Natural killer cell treated with Interleukin-12 subunit alpha and Interleukin-12 subunit beta and Interleukin-15 and Interleukin-18, amount 100 ng/mL, for 72 hours (primary cell): ENCODE measurements around the gene ADORA2A. TPM values are rescaled to one million over a fixed set of nuclear protein-coding genes. Genes with fewer than 3 reads are reported as not detected.

Experiments
- ATAC-seq, 2 donors: fragments of 150-1000 bp; cut with Tn5 transposase in 1 of 2; sonication (Bioruptor Pico), chemical (Tn5 transposase) in 1 of 2; 2 replicates each; pipeline ENCODE4 v1.10.0; 2021
- DNase-seq: peaks from one replicate; pipeline ENCODE4 v3.0.0; 2022; ENCODE audit warnings: low spot score
- H3K27ac Mint-ChIP-seq, 2 donors: 1 replicate in 1 of 2; 2 replicates in 1 of 2; pipeline ENCODE4 v1.8.0; 2022; ENCODE audit warnings: mixed read lengths in 2 of 2, mild to moderate bottlenecking in 1 of 2, moderate library complexity in 1 of 2
- H3K27me3 Mint-ChIP-seq, 2 donors: 1 replicate in 1 of 2; 2 replicates in 1 of 2; pipeline ENCODE4 v1.8.0; 2022; ENCODE audit warnings: mixed read lengths in 2 of 2
- H3K36me3 Mint-ChIP-seq: one replicate; pipeline ENCODE4 v1.8.0; 2022; ENCODE audit warnings: mixed read lengths
- H3K4me1 Mint-ChIP-seq, 2 donors: 1 replicate in 1 of 2; 2 replicates in 1 of 2; pipeline ENCODE4 v1.8.0; 2022; ENCODE audit warnings: low read depth in 2 of 2, mixed read lengths in 2 of 2, mild to moderate bottlenecking in 1 of 2
- H3K4me3 Mint-ChIP-seq: one replicate; pipeline ENCODE4 v1.8.0; 2022; ENCODE audit warnings: mixed read lengths
- H3K9me3 Mint-ChIP-seq: 2 replicates; pipeline ENCODE4 v1.8.0; 2022; ENCODE audit warnings: mixed read lengths
- total RNA-seq, 2 donors: library from RNA; stranded (reverse); gene quantifications; one replicate each; pipeline ENCODE4 v1.2.3, GENCODE V29; 2022

The ADORA2A gene
- total RNA-seq, 2 donors from 2014 or later: 29.0 to 81.6 TPM

GRCh38 chr22:24393848-24394247, 33.6 kb upstream of the ADORA2A start:
- peaks cover 6% of the 10 kb centered on the region for H3K36me3 Mint-ChIP-seq
- peak overlapping the region in 1 of 2 donors; percentile 47 for H3K27ac Mint-ChIP-seq
- no peak for ATAC-seq
- H3K4me3 Mint-ChIP-seq: no peak overlapping the region
- no peak for DNase-seq
- H3K27me3 Mint-ChIP-seq: no peaks in the 10 kb centered on the region
- H3K9me3 Mint-ChIP-seq: no peaks in the 10 kb centered on the region
- peaks cover 31 to 48% of the 10 kb centered on the region in 2 donors for H3K4me1 Mint-ChIP-seq

- Mint-ChIP-seq H3K36me3 (peaks cover 6% of the 10 kb centered on the region), H3K4me3 (no peak overlapping the region), H3K9me3 (no peaks in the 10 kb centered on the region), H3K4me1 (peaks cover 32 to 49% of the 10 kb centered on the region in 2 donors), H3K27ac (peak overlapping the region in 1 of 2 donors; percentile 47), H3K27me3 (no peaks in the 10 kb centered on the region)
- ATAC-seq (no peak), DNase-seq (no peak)
These were observed 33.1 kb upstream of the ADORA2A start for GRCh38 chr22:24394254-24394653.

- peak overlapping the region; percentile 53 for H3K4me3 Mint-ChIP-seq
- H3K27me3 Mint-ChIP-seq: no peaks in the 10 kb centered on the region
- H3K27ac Mint-ChIP-seq: peak overlapping the region; percentile 70 to 90
- no peak for DNase-seq
- H3K36me3 Mint-ChIP-seq: peaks cover 15% of the 10 kb centered on the region
- H3K9me3 Mint-ChIP-seq: no peaks in the 10 kb centered on the region
- peaks cover 49 to 55% of the 10 kb centered on the region in 2 donors for H3K4me1 Mint-ChIP-seq
- no peak for ATAC-seq
These were observed 29.0 kb upstream of the ADORA2A start for GRCh38 chr22:24398409-24398808.

GRCh38 chr22:24400034-24400725, 27.2 kb upstream of the ADORA2A start:
- Mint-ChIP-seq H3K36me3 (peaks cover 15% of the 10 kb centered on the region), H3K27me3 (no peaks in the 10 kb centered on the region)

GRCh38 chr22:24400726-24401596, 26.4 kb upstream of the ADORA2A start:
- ATAC-seq (no peak), DNase-seq (no peak)
- Mint-ChIP-seq H3K4me1 (peaks cover 63 to 66% of the 10 kb centered on the region in 2 donors), H3K27ac (peak overlapping the region; percentile 93 to 100), H3K27me3 (no peaks in the 10 kb centered on the region), H3K9me3 (no peaks in the 10 kb centered on the region), H3K36me3 (peaks cover 15% of the 10 kb centered on the region), H3K4me3 (peak overlapping the region; percentile 87)

More at GRCh38 chr22:24400034-24400725, 27.2 kb upstream of the ADORA2A start:
- Mint-ChIP-seq H3K4me3 (peak overlapping the region; percentile 87), H3K4me1 (peaks cover 60 to 65% of the 10 kb centered on the region in 2 donors), H3K27ac (peak overlapping the region; percentile 93 to 100), H3K9me3 (no peaks in the 10 kb centered on the region)
- DNase-seq: no peak
- peak in 1 of 2 donors; percentile 37 for ATAC-seq

GRCh38 chr22:24401931-24402367, 25.4 kb upstream of the ADORA2A start:
- H3K27me3 Mint-ChIP-seq: no peaks in the 10 kb centered on the region
- H3K4me3 Mint-ChIP-seq: peak overlapping the region; percentile 87
- DNase-seq (no peak), ATAC-seq (peak; percentile 7 to 10)
- no peaks in the 10 kb centered on the region for H3K9me3 Mint-ChIP-seq
- H3K36me3 Mint-ChIP-seq: peaks cover 15% of the 10 kb centered on the region
- peaks cover 69 to 73% of the 10 kb centered on the region in 2 donors for H3K4me1 Mint-ChIP-seq
- H3K27ac Mint-ChIP-seq: peak overlapping the region; percentile 93 to 100

GRCh38 chr22:24402460-24403192, 24.8 kb upstream of the ADORA2A start:
- H3K27ac Mint-ChIP-seq: peak overlapping the region; percentile 93 to 100
- H3K27me3 Mint-ChIP-seq: no peaks in the 10 kb centered on the region
- H3K36me3 Mint-ChIP-seq: peaks cover 15% of the 10 kb centered on the region
- peak overlapping the region; percentile 87 for H3K4me3 Mint-ChIP-seq
- ATAC-seq: peak; percentile 92 to 94
- peak; percentile 92 for DNase-seq
- no peaks in the 10 kb centered on the region for H3K9me3 Mint-ChIP-seq
- H3K4me1 Mint-ChIP-seq: peaks cover 74 to 79% of the 10 kb centered on the region in 2 donors

- peaks cover 74 to 79% of the 10 kb centered on the region in 2 donors for H3K4me1 Mint-ChIP-seq
- no peak for ATAC-seq
- no peaks in the 10 kb centered on the region for H3K27me3 Mint-ChIP-seq
- no peak for DNase-seq
- peak overlapping the region; percentile 93 to 100 for H3K27ac Mint-ChIP-seq
- peak overlapping the region; percentile 87 for H3K4me3 Mint-ChIP-seq
- H3K9me3 Mint-ChIP-seq: no peaks in the 10 kb centered on the region
- H3K36me3 Mint-ChIP-seq: peaks cover 8% of the 10 kb centered on the region
These were observed 24.1 kb upstream of the ADORA2A start for GRCh38 chr22:24403346-24403745.

GRCh38 chr22:24404561-24405275, 22.7 kb upstream of the ADORA2A start:
- H3K27ac Mint-ChIP-seq: peak overlapping the region; percentile 93 to 100
- no peak for DNase-seq
- no peaks in the 10 kb centered on the region for H3K27me3 Mint-ChIP-seq
- peak overlapping the region; percentile 87 for H3K4me3 Mint-ChIP-seq
- no peaks in the 10 kb centered on the region for H3K9me3 Mint-ChIP-seq
- ATAC-seq: no peak
- H3K36me3 Mint-ChIP-seq: peaks cover 8% of the 10 kb centered on the region
- H3K4me1 Mint-ChIP-seq: peaks cover 75 to 77% of the 10 kb centered on the region in 2 donors

- H3K27me3 Mint-ChIP-seq: no peaks in the 10 kb centered on the region
- no peaks in the 10 kb centered on the region for H3K9me3 Mint-ChIP-seq
- ATAC-seq (no peak), DNase-seq (no peak)
- peak overlapping the region; percentile 35 to 100 for H3K27ac Mint-ChIP-seq
- peaks cover 6% of the 10 kb centered on the region for H3K36me3 Mint-ChIP-seq
- H3K4me1 Mint-ChIP-seq: peaks cover 75 to 78% of the 10 kb centered on the region in 2 donors
- H3K4me3 Mint-ChIP-seq: peak overlapping the region; percentile 45
These were observed 21.6 kb upstream of the ADORA2A start for GRCh38 chr22:24405631-24406321.

GRCh38 chr22:24406322-24407277, 20.8 kb upstream of the ADORA2A start:
- Mint-ChIP-seq H3K36me3 (no peaks in the 10 kb centered on the region), H3K27me3 (no peaks in the 10 kb centered on the region), H3K27ac (peak overlapping the region; percentile 35 to 100), H3K9me3 (no peaks in the 10 kb centered on the region), H3K4me1 (peaks cover 67 to 73% of the 10 kb centered on the region in 2 donors), H3K4me3 (peak overlapping the region; percentile 40)
- ATAC-seq (no peak), DNase-seq (no peak)

GRCh38 chr22:24407278-24407665, 20.1 kb upstream of the ADORA2A start:
- ATAC-seq (no peak), DNase-seq (no peak)
- no peaks in the 10 kb centered on the region for H3K27me3 Mint-ChIP-seq
- no peaks in the 10 kb centered on the region for H3K9me3 Mint-ChIP-seq
- H3K27ac Mint-ChIP-seq: peak overlapping the region; percentile 30 to 100
- H3K4me3 Mint-ChIP-seq: peak overlapping the region; percentile 40
- H3K36me3 Mint-ChIP-seq: no peaks in the 10 kb centered on the region
- H3K4me1 Mint-ChIP-seq: peaks cover 61 to 69% of the 10 kb centered on the region in 2 donors
